ENCODE measurements around the gene SIRPB1.
"Not testable (repeated sequence)": the region's sequence is repeated elsewhere in the genome, so short reads cannot be mapped to it uniquely, and the experiment has no call there.

Gene SIRPB1

GRCh38 chr20:1652104-1652503 is 32.3 kb upstream of the SIRPB1 start:
- DNase-seq (ENCODE audit: low read depth): no peak
- H3K4me3 ChIP-seq (ENCODE audit: low read depth, low read length): no peak overlapping the region
- no peak for TF ChIP-seq CTCF (conservative IDR thresholded peaks at IDR 0.05; ENCODE audit: low read depth, low read length)

- TF ChIP-seq CTCF (conservative IDR thresholded peaks at IDR 0.05; ENCODE audit: low read depth, low read length): no peak
- no peak for DNase-seq (ENCODE audit: low read depth)
- H3K4me3 ChIP-seq (ENCODE audit: low read depth, low read length): no peak overlapping the region
Observed at GRCh38 chr20:1651268-1652058, 31.7 kb upstream of the SIRPB1 start.

GRCh38 chr20:1648101-1648500 is 28.3 kb upstream of the SIRPB1 start:
- no peak for DNase-seq (ENCODE audit: low read depth)
- no peak for TF ChIP-seq CTCF (conservative IDR thresholded peaks at IDR 0.05; ENCODE audit: low read depth, low read length)
- no peak overlapping the region for H3K4me3 ChIP-seq (ENCODE audit: low read depth, low read length)

GRCh38 chr20:1646975-1647431 is 27.2 kb upstream of the SIRPB1 start:
- H3K4me3 ChIP-seq (ENCODE audit: low read depth, low read length): no peak overlapping the region
- DNase-seq (ENCODE audit: low read depth): no peak
- no peak for TF ChIP-seq CTCF (conservative IDR thresholded peaks at IDR 0.05; ENCODE audit: low read depth, low read length)

GRCh38 chr20:1644101-1644962 is 24.5 kb upstream of the SIRPB1 start:
- no peak for TF ChIP-seq CTCF (conservative IDR thresholded peaks at IDR 0.05; ENCODE audit: low read depth, low read length)
- no peak overlapping the region for H3K4me3 ChIP-seq (ENCODE audit: low read depth, low read length)

GRCh38 chr20:1638643-1639042 is 18.8 kb upstream of the SIRPB1 start:
- H3K4me3 ChIP-seq (ENCODE audit: low read depth, low read length): not testable (repeated sequence)

More at GRCh38 chr20:1644101-1644962, 24.5 kb upstream of the SIRPB1 start:
- no peak for DNase-seq (ENCODE audit: low read depth)

GRCh38 chr20:1637755-1638154 is 17.9 kb upstream of the SIRPB1 start:
- H3K4me3 ChIP-seq (ENCODE audit: low read depth, low read length): no peak overlapping the region
- TF ChIP-seq CTCF (conservative IDR thresholded peaks at IDR 0.05; ENCODE audit: low read depth, low read length): no peak
- no peak for DNase-seq (ENCODE audit: low read depth)

More at GRCh38 chr20:1638643-1639042, 18.8 kb upstream of the SIRPB1 start:
- not testable (repeated sequence) for DNase-seq (ENCODE audit: low read depth)
